HCT116 (cell line): ENCODE measurements around the gene CTTNBP2. TPM values are rescaled to one million over a fixed set of nuclear protein-coding genes. Genes with fewer than 3 reads are reported as not detected.

Source experiments
- ATAC-seq: fragments of 200-7000 bp; cut with Tn5 transposase; 2 replicates; pipeline ENCODE4 v1.9.1; 2020; ENCODE audit warnings: mild to moderate bottlenecking, moderate library complexity
- BruUV-seq: library from RNA; stranded (reverse); fragments of 400-500 nt; replicated peaks from 2 replicates; lab custom pipeline; 2021; lab: Mats Ljungman, UMichigan
- CTCF ChIA-PET: fragments of 300-600 bp; sonication (Branson Sonifier 250); formaldehyde crosslinking; loops from one replicate; lab custom pipeline; 2021; ENCODE audit warnings: antibody characterized with exemption; lab: Charles Lee
- POLR2A ChIA-PET: fragments of 300-600, 350-600 bp; sonication (Branson Sonifier 250); formaldehyde crosslinking; loops from one replicate; lab custom pipeline; 2021; ENCODE audit warnings: antibody characterized with exemption; lab: Charles Lee
- RAD21 ChIA-PET, 2 experiments: fragments of 300-600 bp; sonication (Branson Sonifier 250); formaldehyde crosslinking; loops; one replicate each; lab custom pipeline; 2023; ENCODE audit warnings: low total read pairs in 2 of 2; ENCODE audit not compliant: uncharacterized antibody in 2 of 2, unreplicated experiment in 2 of 2, low non-redundant PET in 1 of 2; lab: Charles Lee
- DNase-seq: peaks from one replicate; pipeline ENCODE4 v3.0.0-alpha.2; 2010; ENCODE audit warnings: low read depth, low spot score
- H2AFZ ChIP-seq: fragments of 200-600 bp; shearing (Covaris generic), sonication (generic); 2 replicates; pipeline ENCODE4 v1.6.1; 2017; ENCODE audit warnings: low read depth, mixed run types, mixed read lengths, antibody characterized with exemption, low read length; ENCODE audit not compliant: poor library complexity, severe bottlenecking
- H3K27ac ChIP-seq: 2 replicates; pipeline ENCODE4 v1.5.1; 2012; ENCODE audit warnings: low read depth, low read length
- H3K27me3 ChIP-seq: fragments of 200-600 bp; sonication (generic); 2 replicates; pipeline ENCODE4 v1.6.1; 2016; ENCODE audit warnings: mixed run types, low read length, mixed read lengths; ENCODE audit not compliant: insufficient read depth
- H3K36me3 ChIP-seq, 2 experiments: fragments of 200-500 bp in 1 of 2; fragments of 200-600 bp in 1 of 2; sonication (Bioruptor generic) in 1 of 2; sonication (generic) in 1 of 2; 2 replicates each; pipeline versions ENCODE4 v1.5.1 to v1.6.1; 2014 to 2016; ENCODE audit warnings: low read length in 2 of 2, inconsistent platforms in 1 of 2, mixed read lengths in 1 of 2, mixed run types in 1 of 2; ENCODE audit not compliant: insufficient read depth in 2 of 2, control insufficient read depth in 1 of 2
- H3K4me1 ChIP-seq, 2 experiments: fragments of 200-600 bp in 1 of 2; sonication (generic) in 1 of 2; 2 replicates each; pipeline versions ENCODE4 v1.5.1 to v1.6.1; 2012 to 2017; ENCODE audit warnings: low read length in 2 of 2, inconsistent platforms in 1 of 2, mild to moderate bottlenecking in 1 of 2, mixed read lengths in 1 of 2, mixed run types in 1 of 2, moderate library complexity in 1 of 2; ENCODE audit not compliant: insufficient read depth in 2 of 2, control insufficient read depth in 1 of 2
- H3K4me2 ChIP-seq: fragments of 200-600 bp; sonication (generic); 2 replicates; pipeline ENCODE4 v1.6.1; 2017; ENCODE audit warnings: mixed run types, low read length, mixed read lengths
- H3K4me3 ChIP-seq, 2 experiments: fragments of 200-600 bp in 1 of 2; sonication (generic) in 1 of 2; replicated peaks in 1 of 2; 2 replicates each; pipeline ENCODE4 v1.5.1; 2011 to 2016; ENCODE audit warnings: low read length in 2 of 2, control low read depth in 1 of 2, low read depth in 1 of 2, mild to moderate bottlenecking in 1 of 2, mixed read lengths in 1 of 2, mixed run types in 1 of 2
- H3K79me2 ChIP-seq: fragments of 200-600 bp; sonication (generic); 2 replicates; pipeline ENCODE4 v1.6.1; 2017; ENCODE audit warnings: mild to moderate bottlenecking, mixed run types, low read length, moderate library complexity, mixed read lengths; ENCODE audit not compliant: insufficient read depth
- H3K9ac ChIP-seq: fragments of 200-600 bp; sonication (generic); 2 replicates; pipeline ENCODE4 v1.6.1; 2016; ENCODE audit warnings: low read length, mixed read lengths
- H3K9me2 ChIP-seq: fragments of 200-600 bp; sonication (generic), shearing (Covaris generic); 2 replicates; pipeline ENCODE4 v1.6.1; 2017; ENCODE audit warnings: mixed run types, mild to moderate bottlenecking, moderate library complexity; ENCODE audit not compliant: insufficient read depth
- H3K9me3 ChIP-seq, 2 experiments: fragments of 200-500 bp in 1 of 2; fragments of 200-600 bp in 1 of 2; sonication (Bioruptor generic) in 1 of 2; sonication (generic) in 1 of 2; 2 replicates each; pipeline ENCODE4 v1.6.1; 2014 to 2017; ENCODE audit warnings: low read length in 2 of 2, mixed read lengths in 2 of 2, inconsistent platforms in 1 of 2, low read depth in 1 of 2, mild to moderate bottlenecking in 1 of 2, mixed run types in 1 of 2, moderate library complexity in 1 of 2; ENCODE audit not compliant: control insufficient read depth in 1 of 2, insufficient read depth in 1 of 2
- H4K20me1 ChIP-seq: fragments of 200-600 bp; sonication (generic), shearing (Covaris generic); 2 replicates; pipeline ENCODE4 v1.6.1; 2017; ENCODE audit warnings: mixed run types, mild to moderate bottlenecking, moderate library complexity; ENCODE audit not compliant: insufficient read depth
- ATF3 ChIP-seq: IDR thresholded peaks from 2 replicates; pipeline ENCODE4 v1.6.1; 2012
- CEBPB ChIP-seq: IDR thresholded peaks from 2 replicates; pipeline ENCODE4 v1.6.1; 2012; ENCODE audit warnings: low read depth
- ELF1 ChIP-seq: IDR thresholded peaks from 2 replicates; pipeline ENCODE4 v1.6.1; 2012; ENCODE audit warnings: low read depth, borderline replicate concordance
- EZH2 ChIP-seq: fragments of 200-600 bp; sonication (generic); IDR thresholded peaks from 2 replicates; pipeline ENCODE4 v1.6.1; 2017; ENCODE audit warnings: antibody characterized with exemption, mixed run types
- EZH2phosphoT487 ChIP-seq: fragments of 200-600 bp; IDR thresholded peaks from 2 replicates; pipeline ENCODE4 v1.6.1; 2018; ENCODE audit warnings: antibody characterized with exemption, borderline replicate concordance
- FOSL1 ChIP-seq: IDR thresholded peaks from 2 replicates; pipeline ENCODE4 v1.6.1; 2012; ENCODE audit warnings: low read depth
- JUND ChIP-seq: IDR thresholded peaks from 2 replicates; pipeline ENCODE4 v1.6.1; 2012
- POLR2A ChIP-seq: IDR thresholded peaks from 2 replicates; pipeline ENCODE4 v1.7.0; 2011; ENCODE audit warnings: borderline replicate concordance; ENCODE audit not compliant: insufficient read depth, insufficient read length; ENCODE audit errors: extremely low read depth
- POLR2AphosphoS5 ChIP-seq: IDR thresholded peaks from 2 replicates; pipeline ENCODE4 v1.6.1; 2011; ENCODE audit warnings: mild to moderate bottlenecking, low read depth, low read length, moderate library complexity
- RAD21 ChIP-seq: IDR thresholded peaks from 2 replicates; pipeline ENCODE4 v1.6.1; 2012; ENCODE audit warnings: low read depth, mild to moderate bottlenecking
- SP1 ChIP-seq: IDR thresholded peaks from 2 replicates; pipeline ENCODE4 v1.6.1; 2012; ENCODE audit warnings: low read depth
- SRF ChIP-seq: IDR thresholded peaks from 2 replicates; pipeline ENCODE4 v1.6.1; 2012; ENCODE audit warnings: low read depth
- ZBTB33 ChIP-seq: IDR thresholded peaks from 2 replicates; pipeline ENCODE4 v1.6.1; 2011; ENCODE audit warnings: mild to moderate bottlenecking, low read length, moderate library complexity; ENCODE audit not compliant: insufficient replicate concordance; ENCODE audit errors: extremely low read depth
- ZFX ChIP-seq: fragments of 450-650 bp; IDR thresholded peaks from 2 replicates; pipeline ENCODE4 v1.6.1; 2017
- ZNF274 ChIP-seq: fragments of 200-500 bp; sonication (Bioruptor generic); IDR thresholded peaks from 2 replicates; pipeline ENCODE4 v1.6.1; 2014; ENCODE audit warnings: mild to moderate bottlenecking, low read depth, low read length, inconsistent platforms
- intact Hi-C: fragments of 100-400 bp; cut with micrococcal nuclease; formaldehyde crosslinking; loops from 2 replicates; pipeline ENCODE4 v1.10.0; 2022
- total RNA-seq: library from RNA; stranded (reverse); gene quantifications from one replicate; pipeline ENCODE4 v1.2.1, GENCODE V29; 2021; ENCODE audit not compliant: unreplicated experiment

CTTNBP2 gene
- total RNA-seq, 1 experiment from 2014 or later: 5.4 TPM

- no TSS peak for BruUV-seq
- intact Hi-C loops: no loop called here
- no peaks in the 10 kb centered on the region for H3K9me3 ChIP-seq
- H2AFZ ChIP-seq: no peak overlapping the region
- H3K4me3 ChIP-seq: no peak overlapping the region
- no peak overlapping the region for H3K4me2 ChIP-seq
- no peaks in the 10 kb centered on the region for H3K27me3 ChIP-seq
- H4K20me1 ChIP-seq: no peaks in the 10 kb centered on the region
- H3K4me1 ChIP-seq: no peaks in the 10 kb centered on the region
- ChIA-PET CTCF (no interaction called here), RAD21 (no interaction called here), POLR2A (no interaction called here)
- no peaks in the 10 kb centered on the region for H3K36me3 ChIP-seq
- TF ChIP-seq ZBTB33 (no peak), ZNF274 (no peak), POLR2AphosphoS5 (no peak), JUND (no peak), SRF (no peak), EZH2phosphoT487 (no peak), ELF1 (no peak), ATF3 (no peak), FOSL1 (no peak), EZH2 (no peak), CEBPB (no peak), POLR2A (no peak), RAD21 (no peak), SP1 (no peak), ZFX (no peak)
- no peak overlapping the region for H3K9ac ChIP-seq
- DNase-seq: no peak
- no peak overlapping the region for H3K27ac ChIP-seq
- ATAC-seq: no peak
- H3K79me2 ChIP-seq: no peaks in the 10 kb centered on the region
- H3K9me2 ChIP-seq: no peaks in the 10 kb centered on the region
Measured at GRCh38 chr7:117775801-117776200, 97.4 kb downstream of the CTTNBP2 start.
